Stimulated activated CD4-positive, alpha-beta T cell treated with anti-CD3 and anti-CD28 coated beads, TNF-alpha, amount 100 ng/mL, for 24 hours (primary cell): ENCODE measurements around the gene PINLYP.
"Not testable (repeated sequence)": the region's sequence is repeated elsewhere in the genome, so short reads cannot be mapped to it uniquely, and the experiment has no call there.

Source experiments
- DNase-seq, 3 experiments: peaks; one replicate each; pipeline ENCODE4 v3.0.0-alpha.2; 2020; ENCODE audit warnings: low read depth in 3 of 3

PINLYP gene

GRCh38 chr19:43581467-43581866 lies 5.9 kb downstream of the PINLYP start:
- DNase-seq = no peak

DNA sequence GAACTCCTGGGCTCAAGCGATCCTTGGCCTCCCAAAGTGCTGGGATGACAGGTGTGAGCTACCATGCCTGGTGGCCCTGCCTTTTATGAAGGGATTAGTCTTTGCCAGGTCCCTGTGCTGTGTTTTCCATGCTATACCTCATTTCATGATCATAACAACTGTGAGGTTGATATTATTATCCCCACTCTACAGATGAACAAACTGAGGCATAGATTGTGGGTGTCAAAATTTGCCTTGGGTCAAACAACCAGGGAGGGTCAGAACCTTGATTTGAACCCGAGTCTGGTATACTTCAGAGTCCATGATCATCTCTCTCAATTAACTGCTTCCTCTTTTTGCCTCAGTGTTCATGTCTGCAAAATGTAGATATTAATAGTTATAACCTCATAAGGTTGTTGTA lies 6.9 kb downstream of the PINLYP start:
- DNase-seq = no peak

- DNase-seq = no peak
Observed at GRCh38 chr19:43584484-43584883, 8.9 kb downstream of the PINLYP start.

DNA sequence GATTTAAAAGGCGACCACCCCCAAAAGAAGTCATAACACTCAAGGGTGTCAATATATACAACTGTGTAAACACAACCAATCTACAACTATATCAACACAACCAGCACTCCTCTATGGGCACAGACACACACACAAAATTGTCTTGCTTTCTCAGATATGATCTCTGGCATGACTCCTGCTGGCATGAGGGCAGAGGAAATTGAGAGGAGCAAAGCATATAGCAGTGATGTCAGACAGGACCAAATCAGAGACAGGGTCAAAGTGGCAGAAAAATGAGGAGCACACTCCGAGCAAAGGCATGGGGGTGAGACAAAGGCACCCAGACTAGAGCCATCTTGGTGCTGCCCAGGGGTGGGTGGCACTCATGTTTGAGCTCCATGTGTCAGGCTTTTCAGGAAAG lies 10.7 kb downstream of the PINLYP start:
- no peak for DNase-seq

- DNase-seq = not testable (repeated sequence)
Observed at GRCh38 chr19:43587029-43587428, 11.4 kb downstream of the PINLYP start.

DNA sequence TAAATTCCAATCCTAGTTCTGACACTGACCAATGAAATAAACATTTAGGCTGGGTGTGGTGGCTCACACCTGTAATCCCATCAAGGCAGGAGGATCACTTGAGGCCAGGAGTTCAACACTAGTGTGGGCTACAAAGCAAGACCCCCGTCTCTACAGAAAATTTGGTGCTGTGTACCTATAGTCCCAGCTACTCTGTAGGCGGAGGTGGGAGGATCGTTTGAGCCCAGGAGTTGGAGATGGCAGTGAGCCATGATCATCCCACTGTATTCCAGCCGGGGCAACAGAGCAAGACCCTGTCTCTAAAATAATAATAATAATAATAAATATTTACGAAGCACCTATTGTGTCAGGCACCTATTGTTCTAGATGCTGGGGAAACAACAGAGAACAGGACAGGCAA lies 13.7 kb downstream of the PINLYP start:
- DNase-seq = no peak

DNA sequence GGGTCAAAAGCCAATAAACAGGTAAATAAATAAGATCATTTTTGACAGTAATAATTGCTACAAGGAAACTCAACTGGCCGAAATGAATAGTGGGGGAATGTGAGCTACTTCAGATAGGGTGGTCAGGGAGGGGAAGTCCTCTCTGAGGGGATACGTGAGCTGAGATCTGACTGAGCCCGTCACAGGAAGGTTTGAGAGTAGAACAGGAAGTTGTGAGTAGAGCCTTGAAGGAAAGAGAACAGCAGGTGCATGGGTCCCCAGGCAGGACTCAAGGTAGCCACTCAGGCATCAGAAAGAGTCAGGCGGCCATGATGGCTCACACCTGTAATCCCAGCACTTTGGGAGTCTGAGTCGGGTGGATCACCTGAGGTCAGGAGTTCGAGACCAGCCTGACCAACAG lies 14.1 kb downstream of the PINLYP start:
- DNase-seq = no peak

- no peak for DNase-seq
Observed at GRCh38 chr19:43591904-43592772, 16.5 kb downstream of the PINLYP start.

DNA sequence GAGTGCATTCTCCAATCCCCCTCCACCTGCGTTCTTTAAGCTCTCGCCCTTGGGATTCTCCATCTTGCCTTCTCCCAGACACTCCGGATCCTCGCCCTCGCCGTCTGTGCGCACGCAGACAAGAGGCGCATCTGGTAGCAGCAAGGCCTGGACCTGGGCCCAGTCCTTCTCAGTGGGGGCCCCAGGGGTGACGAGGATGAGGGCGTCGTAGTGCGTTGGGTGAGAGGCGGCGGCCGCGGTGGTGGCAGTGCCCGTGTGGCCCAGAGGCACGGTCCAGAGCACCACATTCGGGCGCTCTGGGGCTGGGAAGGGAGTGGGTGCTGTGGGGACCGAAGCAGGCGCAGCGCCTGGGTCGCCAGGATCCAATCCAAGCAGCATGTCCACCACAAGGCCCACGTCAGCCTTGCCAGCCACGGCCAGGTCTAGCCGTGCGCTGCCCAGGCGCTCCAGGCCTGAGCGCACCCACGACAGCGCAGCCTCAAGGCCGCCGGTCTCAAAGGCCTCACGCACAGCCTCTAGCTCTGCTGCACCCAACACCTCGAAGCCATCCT lies 17.3 kb downstream of the PINLYP start:
- DNase-seq = no peak

DNA sequence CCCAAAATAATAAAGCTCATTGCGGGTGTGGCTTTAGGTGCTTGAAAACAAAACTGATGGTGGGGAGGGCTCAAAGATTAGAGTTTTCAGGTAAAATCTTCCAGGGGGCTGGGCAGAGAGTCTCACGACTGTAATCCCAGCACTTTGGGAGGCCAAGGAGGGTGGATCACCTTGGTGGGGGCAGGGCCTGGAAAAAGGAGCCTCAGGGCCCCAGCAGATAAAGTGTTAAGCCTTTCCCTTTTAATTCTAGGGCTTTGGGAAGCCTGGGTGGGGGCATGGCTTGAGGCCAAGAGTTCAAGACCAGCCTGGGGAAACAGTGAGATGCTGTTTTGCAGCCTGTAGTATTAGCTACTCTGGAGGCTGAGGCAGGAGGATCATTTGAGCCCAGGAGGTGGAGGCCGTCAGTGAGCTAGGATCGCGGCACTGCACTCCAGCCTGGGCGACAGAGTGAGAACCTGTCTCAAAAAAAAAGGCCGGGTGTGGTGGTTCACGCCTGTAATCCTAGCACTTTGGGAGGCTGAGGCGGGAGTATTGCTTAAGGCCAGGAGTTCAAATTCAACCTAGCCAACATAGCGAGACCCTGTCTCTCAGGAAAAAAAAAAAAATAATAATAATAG lies 18.6 kb downstream of the PINLYP start:
- no peak for DNase-seq

DNA sequence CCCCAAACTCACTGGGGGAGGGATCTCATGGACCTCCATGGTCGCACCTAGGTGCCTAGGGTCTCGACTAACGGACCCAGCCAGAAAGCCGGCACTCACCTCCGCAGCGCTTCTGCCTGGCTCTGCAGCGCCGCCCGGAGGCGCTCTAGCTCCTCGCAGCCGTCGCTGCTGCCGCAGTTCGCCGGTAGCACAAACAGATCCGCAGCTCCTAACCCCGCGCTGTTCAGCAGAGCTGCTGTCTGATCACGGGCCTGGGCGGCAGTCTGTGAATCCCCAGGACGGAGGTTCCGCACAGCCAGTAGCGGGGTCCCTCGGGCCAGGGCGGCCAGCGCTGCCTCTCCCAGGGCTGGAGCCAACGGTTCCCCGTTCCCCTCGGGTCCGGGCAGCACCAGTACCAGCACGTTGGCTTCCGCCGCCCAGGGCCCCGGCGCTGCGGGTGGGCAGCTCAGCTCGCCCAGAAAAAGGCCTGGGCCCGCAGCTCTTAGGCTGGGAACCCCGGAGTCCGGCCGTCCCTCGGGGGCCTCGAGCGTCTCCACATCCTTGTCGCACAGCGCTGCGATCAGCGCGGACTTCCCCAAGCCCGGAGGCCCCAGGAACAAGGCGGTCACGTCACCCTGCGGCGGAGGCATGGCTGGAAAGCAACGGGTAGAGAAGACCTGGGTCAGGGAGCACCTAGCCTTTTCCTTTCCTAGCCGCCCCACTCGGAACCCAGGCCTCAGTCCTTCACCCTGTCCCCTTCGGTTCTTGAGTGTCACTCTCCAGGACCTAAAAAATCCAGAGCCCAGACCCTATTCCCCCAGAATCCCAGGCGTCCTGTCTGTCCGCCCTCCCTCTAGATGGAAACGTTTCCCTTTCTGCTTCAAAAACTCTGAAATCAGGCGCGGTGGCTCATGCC lies 19.4 kb downstream of the PINLYP start:
- DNase-seq = peak; percentile 46 to 65 (median 49)

GRCh38 chr19:43595605-43595998 lies 20.0 kb downstream of the PINLYP start:
- DNase-seq = no peak

GRCh38 chr19:43595999-43596841 lies 20.6 kb downstream of the PINLYP start, which contains the start of the genes IRGQ and ZNF576:
TSS of gene IRGQ (minus strand) at chr19:43596134. CDS start at chr19:43595338, 796 bp downstream.
TSS of gene ZNF576 (plus strand) at chr19:43596595. CDS start at chr19:43597109, 514 bp downstream.
- DNase-seq = peak; percentile 100

DNA sequence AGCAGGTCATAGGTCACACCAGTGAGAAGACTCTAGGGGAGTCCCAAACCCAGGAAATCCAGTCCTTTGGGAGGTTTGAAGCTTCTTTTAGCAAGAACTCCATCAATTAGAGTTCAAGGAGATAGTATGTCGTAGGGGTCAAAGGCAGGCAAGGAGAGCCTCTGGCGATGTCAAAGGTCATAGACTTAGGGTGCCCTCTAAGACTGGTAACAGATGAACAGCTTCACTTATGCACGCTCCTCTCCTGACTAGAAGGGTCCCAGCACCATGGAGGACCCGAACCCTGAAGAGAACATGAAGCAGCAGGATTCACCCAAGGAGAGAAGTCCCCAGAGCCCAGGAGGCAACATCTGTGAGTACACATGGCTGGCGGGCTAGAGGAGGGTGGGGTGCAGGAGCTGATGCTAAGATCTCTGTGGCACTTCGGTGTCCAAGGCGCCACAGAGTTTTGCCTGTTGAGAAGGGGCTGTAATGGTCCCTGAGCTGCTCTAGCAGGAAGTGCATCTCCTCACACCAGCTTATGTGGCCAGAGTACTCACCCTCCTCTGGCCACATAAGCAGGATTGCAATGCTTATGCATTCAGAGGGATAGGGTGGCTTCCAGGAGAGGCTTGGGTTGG lies 21.4 kb downstream of the PINLYP start:
- no peak for DNase-seq

GRCh38 chr19:43597876-43598275 lies 22.3 kb downstream of the PINLYP start:
- DNase-seq = no peak

- DNase-seq = no peak
Observed at GRCh38 chr19:43598445-43599240, 23.0 kb downstream of the PINLYP start.

- DNase-seq = no peak
Observed at GRCh38 chr19:43599635-43600295, 24.2 kb downstream of the PINLYP start.

- not testable (repeated sequence) for DNase-seq
Observed at GRCh38 chr19:43600326-43600725, 24.7 kb downstream of the PINLYP start.
